GM12878 (cell line): ENCODE results near the gene RFFL.

ENCODE experiments used
- CBX5 ChIP-seq: sonication (generic); IDR thresholded peaks from 2 replicates; pipeline ENCODE4 v1.6.1; 2016; ENCODE audit warnings: low read depth, moderate library complexity, mild to moderate bottlenecking, inconsistent platforms
- ESRRA ChIP-seq: IDR thresholded peaks from 2 replicates; pipeline ENCODE4 v1.6.1; 2012; ENCODE audit warnings: mild to moderate bottlenecking, low read length, improper control_type of control experiment
- EZH2 ChIP-seq: IDR thresholded peaks from 2 replicates; pipeline ENCODE4 v1.6.1; 2012; ENCODE audit warnings: low read depth, mild to moderate bottlenecking, control low read depth, inconsistent platforms, low read length, borderline replicate concordance; ENCODE audit not compliant: control insufficient read depth
- NFYA ChIP-seq: IDR thresholded peaks from 2 replicates; pipeline ENCODE4 v1.6.1; 2011; ENCODE audit warnings: low read depth, mild to moderate bottlenecking, low read length, improper control_type of control experiment, borderline replicate concordance
- TF ChIP-seq, protein P1 (sequence below), 3 experiments: IDR thresholded peaks in 2 of 3; conservative IDR thresholded peaks in 1 of 3; 2 replicates each; pipeline ENCODE4 v1.5.1; 2011; ENCODE audit warnings: low read depth in 3 of 3, low read length in 3 of 3, mild to moderate bottlenecking in 3 of 3, control low read depth in 2 of 3, moderate library complexity in 2 of 3, inconsistent platforms in 1 of 3, mixed read lengths in 1 of 3; ENCODE audit not compliant: control insufficient read depth in 2 of 3, insufficient read depth in 1 of 3; ENCODE audit errors: extremely low read depth in 1 of 3

DNA sequence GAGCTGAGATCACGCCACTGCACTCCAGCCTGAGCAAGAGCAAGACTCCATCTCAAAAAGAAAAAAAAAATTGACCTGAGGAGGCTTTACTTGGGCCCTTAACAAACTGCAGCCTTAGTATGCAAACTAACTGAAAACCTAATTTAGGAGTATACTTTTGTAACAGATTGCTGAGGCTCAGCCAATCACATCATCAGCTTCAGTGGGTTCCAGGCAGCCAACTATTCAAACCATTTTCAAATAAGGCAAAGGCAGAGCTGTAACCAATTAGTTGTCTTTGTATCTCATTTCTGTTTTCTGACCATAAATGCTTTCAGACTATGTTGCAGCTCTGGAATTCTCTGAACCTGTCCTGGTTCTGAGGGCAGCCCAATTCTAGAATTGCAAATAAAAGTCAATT, 32.2 kb upstream of the RFFL start:
- TF ChIP-seq CBX5 (no peak), EZH2 (no peak), NFYA (no peak), ESRRA (no peak)
- TF ChIP-seq, protein P1, sequence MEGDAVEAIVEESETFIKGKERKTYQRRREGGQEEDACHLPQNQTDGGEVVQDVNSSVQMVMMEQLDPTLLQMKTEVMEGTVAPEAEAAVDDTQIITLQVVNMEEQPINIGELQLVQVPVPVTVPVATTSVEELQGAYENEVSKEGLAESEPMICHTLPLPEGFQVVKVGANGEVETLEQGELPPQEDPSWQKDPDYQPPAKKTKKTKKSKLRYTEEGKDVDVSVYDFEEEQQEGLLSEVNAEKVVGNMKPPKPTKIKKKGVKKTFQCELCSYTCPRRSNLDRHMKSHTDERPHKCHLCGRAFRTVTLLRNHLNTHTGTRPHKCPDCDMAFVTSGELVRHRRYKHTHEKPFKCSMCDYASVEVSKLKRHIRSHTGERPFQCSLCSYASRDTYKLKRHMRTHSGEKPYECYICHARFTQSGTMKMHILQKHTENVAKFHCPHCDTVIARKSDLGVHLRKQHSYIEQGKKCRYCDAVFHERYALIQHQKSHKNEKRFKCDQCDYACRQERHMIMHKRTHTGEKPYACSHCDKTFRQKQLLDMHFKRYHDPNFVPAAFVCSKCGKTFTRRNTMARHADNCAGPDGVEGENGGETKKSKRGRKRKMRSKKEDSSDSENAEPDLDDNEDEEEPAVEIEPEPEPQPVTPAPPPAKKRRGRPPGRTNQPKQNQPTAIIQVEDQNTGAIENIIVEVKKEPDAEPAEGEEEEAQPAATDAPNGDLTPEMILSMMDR (IDR thresholded peaks at IDR 0.05 in 2 of 3, conservative IDR thresholded peaks at IDR 0.05 in 1 of 3; ENCODE audit: control insufficient read depth in 2 of 3, extremely low read depth in 1 of 3, insufficient read depth in 1 of 3, low read depth in 3 of 3, low read length in 3 of 3): no peak
